CD14-positive monocyte (primary cell): ENCODE results near the gene IFITM2. TPM values are rescaled to one million over a fixed set of nuclear protein-coding genes. Genes with fewer than 3 reads are reported as not detected.
A peak's percentile ranks its signal among the peaks of the same experiment; 100 is the strongest.

Experiments used
- DNase-seq, 3 donors: peaks; one replicate each; pipeline ENCODE4 v3.0.0-alpha.2; 2011 to 2022
- H2AFZ ChIP-seq: 2 replicates; pipeline ENCODE4 v1.6.0; 2012; ENCODE audit warnings: mild to moderate bottlenecking, low read depth, low read length, inconsistent platforms; ENCODE audit not compliant: insufficient read depth, poor library complexity, severe bottlenecking
- H3K27ac ChIP-seq, 2 donors: 1 replicate in 1 of 2; 2 replicates in 1 of 2; pipeline ENCODE4 v1.5.1; 2012 to 2013; ENCODE audit warnings: low read length in 2 of 2, control low read depth in 1 of 2, inconsistent platforms in 1 of 2, low read depth in 1 of 2, mild to moderate bottlenecking in 1 of 2
- H3K27me3 ChIP-seq, 2 donors: one replicate each; pipeline versions ENCODE4 v1.6.0 to v1.6.1; 2011 to 2013; ENCODE audit warnings: low read length in 2 of 2; ENCODE audit not compliant: control insufficient read depth in 2 of 2, insufficient read depth in 2 of 2
- H3K36me3 ChIP-seq, 2 donors: replicated peaks in 1 of 2; 1 replicate in 1 of 2; 2 replicates in 1 of 2; pipeline versions ENCODE4 v1.5.1 to v1.6.1; 2012 to 2013; ENCODE audit warnings: low read length in 2 of 2, control low read depth in 1 of 2, inconsistent platforms in 1 of 2, mild to moderate bottlenecking in 1 of 2; ENCODE audit not compliant: insufficient read depth in 2 of 2, control insufficient read depth in 1 of 2
- H3K4me1 ChIP-seq, 2 donors: 1 replicate in 1 of 2; 2 replicates in 1 of 2; pipeline versions ENCODE4 v1.5.1 to v1.6.1; 2012 to 2013; ENCODE audit warnings: low read length in 2 of 2, control low read depth in 1 of 2, inconsistent platforms in 1 of 2, mild to moderate bottlenecking in 1 of 2, moderate library complexity in 1 of 2; ENCODE audit not compliant: insufficient read depth in 2 of 2, control insufficient read depth in 1 of 2
- H3K4me2 ChIP-seq: replicated peaks from 2 replicates; pipeline ENCODE3; 2012; ENCODE audit warnings: low read length, moderate library complexity, mild to moderate bottlenecking; ENCODE audit not compliant: poor library complexity, severe bottlenecking; ENCODE audit errors: extremely low read depth
- H3K4me3 ChIP-seq, 3 experiments: fragments of 200-600 bp in 1 of 3; sonication (generic) in 1 of 3; replicated peaks in 1 of 3; 1 replicate in 2 of 3; 2 replicates in 1 of 3; pipeline ENCODE4 v1.5.1; 2011 to 2013; ENCODE audit warnings: low read length in 3 of 3, mild to moderate bottlenecking in 3 of 3, control low read depth in 2 of 3, low read depth in 2 of 3, inconsistent platforms in 1 of 3, moderate library complexity in 1 of 3
- H3K79me2 ChIP-seq: 2 replicates; pipeline ENCODE4 v1.6.0; 2012; ENCODE audit warnings: mild to moderate bottlenecking, control low read depth, inconsistent platforms, low read length, moderate library complexity; ENCODE audit not compliant: insufficient read depth
- H3K9ac ChIP-seq: 2 replicates; pipeline ENCODE4 v1.6.0; 2017; ENCODE audit warnings: low read length, mild to moderate bottlenecking; ENCODE audit not compliant: insufficient read depth, poor library complexity, severe bottlenecking
- H3K9me3 ChIP-seq, 2 donors: replicated peaks in 1 of 2; 1 replicate in 1 of 2; 2 replicates in 1 of 2; pipeline versions ENCODE4 v1.5.1 to v1.6.1; 2012 to 2013; ENCODE audit warnings: low read length in 2 of 2, control low read depth in 1 of 2; ENCODE audit not compliant: control insufficient read depth in 1 of 2, insufficient read depth in 1 of 2
- H4K20me1 ChIP-seq: 2 replicates; pipeline ENCODE4 v1.6.0; 2012; ENCODE audit warnings: mild to moderate bottlenecking, low read length, control low read depth, moderate library complexity; ENCODE audit not compliant: insufficient read depth
- H3K27ac Mint-ChIP-seq, 7 donors: one replicate each; pipeline ENCODE4 v1.8.0; 2020; ENCODE audit warnings: mild to moderate bottlenecking in 7 of 7, mixed read lengths in 7 of 7, moderate library complexity in 6 of 7, inconsistent platforms in 2 of 7
- H3K27me3 Mint-ChIP-seq, 3 donors: one replicate each; pipeline ENCODE4 v1.8.0; 2021 to 2022; ENCODE audit warnings: low read depth in 3 of 3, mild to moderate bottlenecking in 3 of 3, mixed read lengths in 3 of 3, moderate library complexity in 3 of 3, inconsistent platforms in 1 of 3
- H3K36me3 Mint-ChIP-seq, 2 donors: one replicate each; pipeline ENCODE4 v1.8.0; 2020; ENCODE audit warnings: mixed read lengths in 2 of 2, inconsistent platforms in 1 of 2, mild to moderate bottlenecking in 1 of 2
- H3K4me1 Mint-ChIP-seq: one replicate; pipeline ENCODE4 v1.8.0; 2020; ENCODE audit warnings: mild to moderate bottlenecking, mixed read lengths
- H3K4me3 Mint-ChIP-seq, 2 donors: one replicate each; pipeline ENCODE4 v1.8.0; 2020; ENCODE audit warnings: mild to moderate bottlenecking in 2 of 2, mixed read lengths in 2 of 2, moderate library complexity in 1 of 2
- H3K9me3 Mint-ChIP-seq, 7 donors: one replicate each; pipeline ENCODE4 v1.8.0; 2020 to 2022; ENCODE audit warnings: mixed read lengths in 7 of 7, mild to moderate bottlenecking in 6 of 7, moderate library complexity in 6 of 7, inconsistent platforms in 2 of 7
- WGBS: methylation state at CpG from one replicate; pipeline ENCODE4 v1.1.5; 2013; ENCODE audit warnings: missing lambda C conversion rate; ENCODE audit not compliant: insufficient coverage; 5-methylcytosine and 5-hydroxymethylcytosine counted together
- intact Hi-C, 2 donors: fragments of 100-400 bp; cut with micrococcal nuclease; formaldehyde crosslinking; loops; one replicate each; pipeline versions ENCODE4 v1.15.0 to v1.15.1; 2023
- polyA plus RNA-seq, 3 donors: library from polyadenylated mRNA; depleted of rRNA in 1 of 3; unstranded in 2 of 3; stranded (reverse) in 1 of 3; fragments of 300-500 nt in 2 of 3; fragments of >200 nt in 1 of 3; fragmentation: Illumina TruSeq in 2 of 3; gene quantifications; 1 replicate in 2 of 3; 2 replicates in 1 of 3; pipeline ENCODE4 v1.2.3, GENCODE V29; 2012 to 2021
- TF ChIP-seq, protein P1 (sequence below): fragments of 200-600 bp; IDR thresholded peaks from one replicate; pipeline ENCODE4 v1.8.0; 2022; ENCODE audit warnings: antibody characterized with exemption, mild to moderate bottlenecking

Gene IFITM2
- polyA plus RNA-seq, 3 donors, result 625 to 1,147 (median 705) TPM

DNA sequence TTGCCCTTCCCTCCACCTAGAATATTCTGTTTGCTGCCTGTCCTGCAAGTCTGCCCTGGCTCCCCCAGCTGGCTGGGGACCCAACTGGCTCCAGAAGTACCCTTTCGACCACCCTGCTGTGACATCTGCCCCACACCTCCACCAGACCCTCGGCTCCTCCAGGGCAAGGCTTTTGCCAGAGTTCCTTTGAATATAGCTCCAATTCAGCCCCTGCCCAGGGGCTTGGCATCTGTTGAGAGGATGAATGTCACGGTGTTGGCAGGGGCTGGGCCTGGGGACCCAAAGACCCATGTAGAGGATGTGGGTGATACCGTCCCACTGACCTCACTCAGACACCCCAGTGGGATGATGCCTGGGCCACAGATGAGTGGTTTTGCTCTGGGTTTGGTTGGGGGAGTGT, 25.4 kb upstream of the IFITM2 start:
- no peak overlapping the region for H2AFZ ChIP-seq
- H3K27ac Mint-ChIP-seq, result peak overlapping the region in 2 of 7 donors; percentile 48 to 75
- DNase-seq, result no peak
- H3K9me3 ChIP-seq, result peaks cover 0 to 15% of the 10 kb centered on the region in 2 donors
- no peak overlapping the region for H3K27ac ChIP-seq
- no peak overlapping the region for H3K9ac ChIP-seq
- peaks cover 30 to 40% of the 10 kb centered on the region in 2 donors for H3K4me1 ChIP-seq
- H3K9me3 Mint-ChIP-seq, result peaks cover 0 to 26% (median 15%) of the 10 kb centered on the region in 7 donors
- no peak overlapping the region for H3K4me2 ChIP-seq
- peak overlapping the region in 1 of 2 donors; percentile 91 for H3K4me3 Mint-ChIP-seq
- TF ChIP-seq, protein P1, sequence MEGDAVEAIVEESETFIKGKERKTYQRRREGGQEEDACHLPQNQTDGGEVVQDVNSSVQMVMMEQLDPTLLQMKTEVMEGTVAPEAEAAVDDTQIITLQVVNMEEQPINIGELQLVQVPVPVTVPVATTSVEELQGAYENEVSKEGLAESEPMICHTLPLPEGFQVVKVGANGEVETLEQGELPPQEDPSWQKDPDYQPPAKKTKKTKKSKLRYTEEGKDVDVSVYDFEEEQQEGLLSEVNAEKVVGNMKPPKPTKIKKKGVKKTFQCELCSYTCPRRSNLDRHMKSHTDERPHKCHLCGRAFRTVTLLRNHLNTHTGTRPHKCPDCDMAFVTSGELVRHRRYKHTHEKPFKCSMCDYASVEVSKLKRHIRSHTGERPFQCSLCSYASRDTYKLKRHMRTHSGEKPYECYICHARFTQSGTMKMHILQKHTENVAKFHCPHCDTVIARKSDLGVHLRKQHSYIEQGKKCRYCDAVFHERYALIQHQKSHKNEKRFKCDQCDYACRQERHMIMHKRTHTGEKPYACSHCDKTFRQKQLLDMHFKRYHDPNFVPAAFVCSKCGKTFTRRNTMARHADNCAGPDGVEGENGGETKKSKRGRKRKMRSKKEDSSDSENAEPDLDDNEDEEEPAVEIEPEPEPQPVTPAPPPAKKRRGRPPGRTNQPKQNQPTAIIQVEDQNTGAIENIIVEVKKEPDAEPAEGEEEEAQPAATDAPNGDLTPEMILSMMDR, result no peak
- peaks cover 5% of the 10 kb centered on the region for H4K20me1 ChIP-seq
- H3K27me3 ChIP-seq, result peaks cover 40 to 62% of the 10 kb centered on the region in 2 donors
- no peaks in the 10 kb centered on the region for H3K36me3 ChIP-seq
- 100% methylated on average over 3 of the region's 4 CpGs for WGBS
- intact Hi-C loops, result no loop called here
- H3K4me1 Mint-ChIP-seq, result peaks cover 30% of the 10 kb centered on the region
- no peaks in the 10 kb centered on the region for H3K79me2 ChIP-seq
- no peak overlapping the region for H3K4me3 ChIP-seq
- H3K27me3 Mint-ChIP-seq, result peaks cover 58 to 89% (median 61%) of the 10 kb centered on the region in 3 donors
- H3K36me3 Mint-ChIP-seq, result peaks cover 9 to 19% of the 10 kb centered on the region in 2 donors

DNA sequence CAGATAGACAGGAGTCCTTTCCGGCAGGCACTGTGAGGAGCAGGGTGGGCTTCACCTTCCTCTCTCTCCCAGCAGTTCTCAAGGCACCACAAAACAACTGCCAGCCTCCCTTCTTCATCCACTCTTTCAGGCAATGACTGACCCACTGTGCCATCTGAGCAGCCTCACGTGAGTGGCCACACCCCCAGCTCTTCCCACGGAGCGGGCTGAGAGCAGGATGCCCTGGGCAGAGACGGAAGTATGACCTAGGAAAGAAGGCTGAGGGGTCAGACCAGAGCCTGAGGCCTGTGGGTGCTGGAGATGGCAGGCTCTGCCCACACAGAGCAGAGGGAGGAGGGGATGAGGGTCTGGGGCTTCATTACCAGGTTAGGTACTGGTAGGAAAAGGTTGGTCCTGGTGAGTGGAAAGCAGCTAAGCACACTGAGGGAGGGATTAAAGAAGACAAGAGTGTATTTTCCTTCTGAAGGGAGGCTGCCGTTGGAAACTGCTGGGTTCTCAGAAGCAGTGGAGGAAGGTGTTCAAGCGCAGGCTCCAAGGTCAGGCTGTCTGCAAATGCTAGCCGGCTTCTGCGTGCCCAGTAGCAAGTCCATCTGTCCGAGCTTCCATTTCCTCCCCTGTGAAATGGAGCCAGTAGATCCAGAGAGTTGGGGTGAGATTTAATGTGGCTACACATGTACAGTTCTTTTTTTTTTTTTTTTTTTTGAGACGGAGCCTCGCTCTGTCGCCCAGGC, 24.8 kb upstream of the IFITM2 start:
- Histone ChIP-seq H4K20me1 (peaks cover 5% of the 10 kb centered on the region), H3K36me3 (no peaks in the 10 kb centered on the region), H3K79me2 (no peaks in the 10 kb centered on the region), H3K27me3 (peaks cover 40 to 64% of the 10 kb centered on the region in 2 donors), H3K4me1 (peaks cover 32 to 41% of the 10 kb centered on the region in 2 donors), H3K4me3 (no peak overlapping the region), H3K27ac (no peak overlapping the region), H3K4me2 (no peak overlapping the region), H3K9me3 (peaks cover 0 to 15% of the 10 kb centered on the region in 2 donors), H3K9ac (no peak overlapping the region), H2AFZ (no peak overlapping the region)
- WGBS, result 72% methylated on average over 7 of the region's 13 CpGs
- H3K4me1 Mint-ChIP-seq, result peaks cover 30% of the 10 kb centered on the region
- H3K4me3 Mint-ChIP-seq, result peak overlapping the region in 1 of 2 donors; percentile 91
- H3K36me3 Mint-ChIP-seq, result peaks cover 9 to 20% of the 10 kb centered on the region in 2 donors
- DNase-seq, result no peak
- peak overlapping the region in 1 of 7 donors; percentile 75 for H3K27ac Mint-ChIP-seq
- intact Hi-C loops, result no loop called here
- TF ChIP-seq, protein P1, result no peak
- H3K9me3 Mint-ChIP-seq, result peaks cover 0 to 26% (median 15%) of the 10 kb centered on the region in 7 donors
- H3K27me3 Mint-ChIP-seq, result peaks cover 62 to 91% (median 64%) of the 10 kb centered on the region in 3 donors
